NCI-H146 (cell line): ENCODE data around the gene NUTM1.
A peak's percentile ranks its signal among the peaks of the same experiment; 100 is the strongest.

Experiments used
- DNase-seq: peaks from one replicate; lab custom pipeline; 2025; lab: John Stamatoyannopoulos, UW

The NUTM1 gene, protein sequence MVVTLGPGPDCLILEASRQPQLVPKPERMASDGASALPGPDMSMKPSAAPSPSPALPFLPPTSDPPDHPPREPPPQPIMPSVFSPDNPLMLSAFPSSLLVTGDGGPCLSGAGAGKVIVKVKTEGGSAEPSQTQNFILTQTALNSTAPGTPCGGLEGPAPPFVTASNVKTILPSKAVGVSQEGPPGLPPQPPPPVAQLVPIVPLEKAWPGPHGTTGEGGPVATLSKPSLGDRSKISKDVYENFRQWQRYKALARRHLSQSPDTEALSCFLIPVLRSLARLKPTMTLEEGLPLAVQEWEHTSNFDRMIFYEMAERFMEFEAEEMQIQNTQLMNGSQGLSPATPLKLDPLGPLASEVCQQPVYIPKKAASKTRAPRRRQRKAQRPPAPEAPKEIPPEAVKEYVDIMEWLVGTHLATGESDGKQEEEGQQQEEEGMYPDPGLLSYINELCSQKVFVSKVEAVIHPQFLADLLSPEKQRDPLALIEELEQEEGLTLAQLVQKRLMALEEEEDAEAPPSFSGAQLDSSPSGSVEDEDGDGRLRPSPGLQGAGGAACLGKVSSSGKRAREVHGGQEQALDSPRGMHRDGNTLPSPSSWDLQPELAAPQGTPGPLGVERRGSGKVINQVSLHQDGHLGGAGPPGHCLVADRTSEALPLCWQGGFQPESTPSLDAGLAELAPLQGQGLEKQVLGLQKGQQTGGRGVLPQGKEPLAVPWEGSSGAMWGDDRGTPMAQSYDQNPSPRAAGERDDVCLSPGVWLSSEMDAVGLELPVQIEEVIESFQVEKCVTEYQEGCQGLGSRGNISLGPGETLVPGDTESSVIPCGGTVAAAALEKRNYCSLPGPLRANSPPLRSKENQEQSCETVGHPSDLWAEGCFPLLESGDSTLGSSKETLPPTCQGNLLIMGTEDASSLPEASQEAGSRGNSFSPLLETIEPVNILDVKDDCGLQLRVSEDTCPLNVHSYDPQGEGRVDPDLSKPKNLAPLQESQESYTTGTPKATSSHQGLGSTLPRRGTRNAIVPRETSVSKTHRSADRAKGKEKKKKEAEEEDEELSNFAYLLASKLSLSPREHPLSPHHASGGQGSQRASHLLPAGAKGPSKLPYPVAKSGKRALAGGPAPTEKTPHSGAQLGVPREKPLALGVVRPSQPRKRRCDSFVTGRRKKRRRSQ

DNA sequence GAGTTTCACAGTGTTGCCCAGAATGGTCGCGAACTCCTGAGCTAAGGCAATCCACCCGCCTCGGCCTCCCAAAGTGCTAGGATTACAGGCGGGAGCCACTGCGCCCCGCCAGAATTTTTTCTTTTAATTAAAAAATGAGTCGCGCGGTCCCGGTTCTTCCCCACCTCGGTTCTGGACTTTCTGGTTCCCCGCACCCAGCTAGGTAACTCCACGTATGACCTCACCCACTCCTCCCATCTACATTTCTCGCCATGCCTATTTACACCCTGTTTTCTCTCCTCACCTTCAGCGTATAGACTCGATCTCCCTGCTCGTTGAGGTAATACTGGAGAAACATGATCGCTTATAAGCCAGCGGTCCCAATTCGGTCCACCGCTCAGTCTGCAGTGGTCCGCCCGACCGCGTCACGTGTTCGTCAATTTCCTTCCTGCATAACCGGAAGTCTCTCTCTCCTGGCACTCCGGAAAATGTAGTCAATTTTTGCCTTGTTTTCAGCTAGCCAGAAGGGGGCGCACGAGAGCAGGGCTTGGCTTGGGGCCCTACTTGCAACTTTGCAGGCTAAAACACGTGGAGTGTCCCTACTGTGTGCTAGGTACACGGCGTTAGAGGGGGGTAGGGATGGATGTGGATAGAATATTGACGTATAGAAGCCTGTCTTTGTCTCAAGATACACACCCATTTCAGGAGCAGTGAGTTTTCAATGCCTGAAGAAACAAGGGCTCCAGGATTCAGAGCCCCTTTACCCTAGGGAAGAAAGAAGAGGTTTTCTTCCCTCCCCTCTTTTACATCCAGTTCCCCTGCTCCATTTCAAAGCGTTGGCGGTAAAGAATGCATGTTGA is at the start of gene NUTM1, which contains the start of gene NOP10:
TSS of gene NUTM1 (plus strand) at position 579 of the 839 bp plus-strand sequence. CDS start 382 bp downstream, outside the sequence.
TSS of gene NOP10 (minus strand) at position 400 of the 839 bp plus-strand sequence. CDS start at position 337, 63 bp downstream.
- DNase-seq = peak; percentile 83

- no peak for DNase-seq
These were observed 46.1 kb upstream of the NUTM1 start for GRCh38 chr15:34297059-34297458.

GRCh38 chr15:34301058-34301457 is 42.1 kb upstream of the NUTM1 start:
- no peak for DNase-seq

GRCh38 chr15:34304613-34305012 is 38.5 kb upstream of the NUTM1 start:
- no peak for DNase-seq

- DNase-seq = no peak
These were observed 31.6 kb upstream of the NUTM1 start for GRCh38 chr15:34311563-34311962.

- DNase-seq = no peak
These were observed 28.3 kb upstream of the NUTM1 start for GRCh38 chr15:34314491-34315490.

GRCh38 chr15:34318277-34319079 is 24.6 kb upstream of the NUTM1 start:
- peak; percentile 56 for DNase-seq

- DNase-seq = no peak
These were observed 19.9 kb upstream of the NUTM1 start for GRCh38 chr15:34323217-34323616.

- no peak for DNase-seq
These were observed 18.2 kb upstream of the NUTM1 start for GRCh38 chr15:34324933-34325332.

DNA sequence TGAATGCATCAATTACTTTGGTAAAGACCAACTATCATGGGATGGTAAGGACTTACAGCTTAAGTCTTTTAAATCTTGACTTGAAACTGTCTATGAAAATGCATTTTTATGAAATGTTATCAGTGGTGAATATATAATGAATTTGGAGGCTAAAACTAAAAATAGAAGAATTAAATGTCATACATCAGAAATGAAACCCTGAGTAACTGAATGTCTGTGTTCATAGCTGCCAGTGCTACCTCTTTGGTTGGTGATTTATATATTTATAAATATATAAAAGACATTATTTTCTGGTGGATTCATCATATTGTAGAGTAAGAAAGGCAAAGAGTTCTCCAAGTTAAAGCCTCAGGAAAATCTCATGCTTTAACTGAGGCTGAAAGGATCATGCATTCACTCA is 17.7 kb upstream of the NUTM1 start:
- no peak for DNase-seq

DNA sequence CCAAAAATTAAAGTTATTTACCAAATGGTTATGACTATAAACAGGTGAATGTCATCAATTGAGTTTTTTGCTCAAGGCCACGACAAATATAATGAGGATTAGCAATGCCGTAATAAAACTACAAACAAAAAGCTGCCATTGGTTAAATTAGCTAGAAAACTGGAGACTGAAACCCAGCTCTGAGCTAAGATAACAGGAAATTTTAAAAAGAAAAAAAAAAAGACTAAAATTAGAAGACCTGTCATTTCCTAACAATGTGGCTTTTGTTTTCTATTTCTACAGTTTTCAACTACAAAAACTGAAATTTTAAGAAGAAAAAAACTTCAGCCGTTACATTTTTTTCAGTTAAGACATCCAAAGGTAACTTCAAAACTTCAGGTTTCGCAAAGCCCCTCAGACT is 15.2 kb upstream of the NUTM1 start:
- DNase-seq = no peak

- no peak for DNase-seq
These were observed 14.1 kb upstream of the NUTM1 start for GRCh38 chr15:34329006-34329405.

GRCh38 chr15:34330279-34330678 is 12.8 kb upstream of the NUTM1 start:
- no peak for DNase-seq

DNA sequence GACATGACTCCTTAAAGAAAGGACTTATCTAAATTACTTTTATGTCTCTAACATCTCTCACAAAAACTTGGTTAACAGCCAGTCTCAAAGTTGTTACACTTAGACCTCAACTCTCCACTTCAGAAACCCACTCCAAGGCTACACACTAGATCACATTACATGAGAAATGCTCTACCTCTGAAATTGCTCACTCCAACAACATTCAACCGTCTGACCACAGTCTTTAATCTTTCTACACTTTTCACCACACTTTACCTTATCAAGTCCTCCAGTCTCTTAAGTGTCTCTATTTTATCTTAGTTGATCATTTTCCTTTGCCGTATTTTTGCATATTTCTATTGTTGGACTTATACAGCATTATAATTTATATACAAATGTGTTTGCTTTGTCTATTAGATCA is 11.3 kb upstream of the NUTM1 start:
- DNase-seq = no peak

DNA sequence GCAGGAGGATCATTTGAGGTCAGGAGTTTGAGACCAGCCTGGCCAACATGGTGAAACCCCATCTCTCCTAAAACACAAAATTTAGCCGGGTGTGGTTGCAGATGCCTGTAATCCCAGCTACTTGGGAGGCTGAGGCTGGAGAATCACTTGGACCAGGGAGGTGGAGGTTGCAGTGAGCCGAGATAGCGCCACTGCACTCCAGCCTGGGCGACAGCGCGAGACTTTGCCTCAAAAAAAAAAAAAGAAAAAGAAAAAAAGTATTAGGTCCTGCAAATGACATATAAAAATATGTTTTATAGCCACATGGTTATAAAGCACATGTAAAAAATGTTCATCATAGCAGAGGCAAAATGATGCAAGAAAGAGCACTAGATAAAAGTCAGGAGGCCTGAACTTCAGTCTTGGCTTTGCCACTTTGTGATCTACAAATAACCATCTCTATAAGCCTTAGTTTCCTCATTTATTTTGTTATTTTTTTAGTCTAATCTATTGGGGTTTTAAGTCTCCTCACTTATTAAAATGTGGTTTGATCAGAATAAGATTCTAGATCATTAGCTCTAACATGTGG is 10.5 kb upstream of the NUTM1 start:
- DNase-seq = no peak

- DNase-seq = no peak
These were observed 8.4 kb upstream of the NUTM1 start for GRCh38 chr15:34334672-34335071.

- DNase-seq = no peak
These were observed 7.7 kb upstream of the NUTM1 start for GRCh38 chr15:34335176-34336032.
